HEK293T (cell line): Measurements from ENCODE around the gene HDHD5.

Experiments
- CTCF ChIA-PET: fragments of 350-600 bp; formaldehyde crosslinking; extraction: SDS; loops from one replicate; lab custom pipeline; 2021; ENCODE audit warnings: antibody characterized with exemption, inconsistent platforms; lab: Yijun Ruan, JAX
- POLR2A ChIA-PET: fragments of 350-600 bp; formaldehyde crosslinking; extraction: SDS; loops from one replicate; lab custom pipeline; 2020; ENCODE audit warnings: antibody characterized with exemption, inconsistent platforms; lab: Yijun Ruan, JAX
- DNase-seq: peaks from one replicate; pipeline ENCODE4 v3.0.0; 2012; ENCODE audit warnings: mixed read lengths; ENCODE audit errors: extremely low spot score
- ARNT ChIP-seq: fragments of 450-650 bp; IDR thresholded peaks from 2 replicates; pipeline ENCODE4 v1.6.1; 2017; ENCODE audit warnings: mild to moderate bottlenecking
- BHLHE40 ChIP-seq: fragments of 450-650 bp; IDR thresholded peaks from 2 replicates; pipeline ENCODE4 v1.6.1; 2016; ENCODE audit warnings: mild to moderate bottlenecking, moderate library complexity, borderline replicate concordance
- CTBP1 ChIP-seq: fragments of 450-650 bp; IDR thresholded peaks from 2 replicates; pipeline ENCODE4 v1.6.1; 2016; ENCODE audit warnings: borderline replicate concordance
- ELF4 ChIP-seq: fragments of 450-650 bp; IDR thresholded peaks from 2 replicates; pipeline ENCODE4 v1.6.1; 2017; ENCODE audit warnings: antibody characterized with exemption
- FOXA1 ChIP-seq: fragments of 450-650 bp; IDR thresholded peaks from 2 replicates; pipeline ENCODE4 v1.6.1; 2016; ENCODE audit warnings: mild to moderate bottlenecking
- FOXK2 ChIP-seq: fragments of 450-650 bp; IDR thresholded peaks from 2 replicates; pipeline ENCODE4 v1.6.1; 2016; ENCODE audit warnings: mild to moderate bottlenecking
- FOXM1 ChIP-seq: fragments of 450-650 bp; IDR thresholded peaks from 2 replicates; pipeline ENCODE4 v1.6.1; 2017; ENCODE audit warnings: mild to moderate bottlenecking, borderline replicate concordance
- HDGF ChIP-seq: fragments of 450-650 bp; IDR thresholded peaks from 2 replicates; pipeline ENCODE4 v1.6.1; 2017; ENCODE audit warnings: antibody characterized with exemption, borderline replicate concordance
- L3MBTL2 ChIP-seq: fragments of 450-650 bp; conservative IDR thresholded peaks from 2 replicates; pipeline ENCODE4 v1.6.1; 2016; ENCODE audit warnings: mild to moderate bottlenecking
- LEF1 ChIP-seq: fragments of 450-650 bp; IDR thresholded peaks from 2 replicates; pipeline ENCODE4 v1.6.1; 2017; ENCODE audit warnings: mild to moderate bottlenecking, borderline replicate concordance
- NFRKB ChIP-seq: fragments of 450-650 bp; IDR thresholded peaks from 2 replicates; pipeline ENCODE4 v1.6.1; 2016; ENCODE audit warnings: mild to moderate bottlenecking, moderate library complexity
- PKNOX1 ChIP-seq: fragments of 450-650 bp; IDR thresholded peaks from 2 replicates; pipeline ENCODE4 v1.6.1; 2016
- SP1 ChIP-seq: fragments of 450-650 bp; IDR thresholded peaks from 2 replicates; pipeline ENCODE4 v1.6.1; 2017
- SUZ12 ChIP-seq: fragments of 450-650 bp; IDR thresholded peaks from 2 replicates; pipeline ENCODE4 v1.6.1; 2016; ENCODE audit warnings: mild to moderate bottlenecking
- TARDBP ChIP-seq: fragments of 450-650 bp; IDR thresholded peaks from 2 replicates; pipeline ENCODE4 v1.6.1; 2016
- ZNF384 ChIP-seq: fragments of 450-650 bp; IDR thresholded peaks from 2 replicates; pipeline ENCODE4 v1.6.1; 2016

Gene HDHD5

GRCh38 chr22:17198170-17199002 is 39.3 kb upstream of the HDHD5 start:
- ChIA-PET CTCF (no interaction called here), POLR2A (no interaction called here)
- no peak for DNase-seq
- TF ChIP-seq BHLHE40 (no peak), HDGF (no peak), FOXA1 (no peak), ELF4 (no peak), FOXK2 (no peak), CTBP1 (no peak), LEF1 (no peak), TARDBP (no peak), ZNF384 (no peak), FOXM1 (no peak), PKNOX1 (no peak)

GRCh38 chr22:17194213-17194612 is 35.1 kb upstream of the HDHD5 start:
- ChIA-PET CTCF (interaction anchor here (0.6 to 1.2 kb wide), 3 partner anchors 9 to 365 kb away, joined by 3 to 5 read pairs (median 3); no protein-coding TSS in a partner anchor), POLR2A (no interaction called here)
- no peak for DNase-seq
- TF ChIP-seq ARNT (no peak), SUZ12 (no peak), SP1 (no peak), TARDBP (no peak), L3MBTL2 (no peak), LEF1 (no peak), NFRKB (no peak), CTBP1 (no peak)

- ChIA-PET POLR2A (interaction anchor here (2.2 kb wide), 1 partner anchor 20 kb away, joined by 9 read pairs; no protein-coding TSS in a partner anchor), CTCF (interaction anchor here (2.3 kb wide), 1 partner anchor 20 kb away, joined by 11 read pairs; no protein-coding TSS in a partner anchor)
- no peak for DNase-seq
- TF ChIP-seq FOXK2 (no peak), ELF4 (no peak), SUZ12 (no peak), LEF1 (no peak), ARNT (no peak), PKNOX1 (no peak), TARDBP (no peak), ZNF384 (no peak)
Measured at GRCh38 chr22:17192186-17192585, 33.1 kb upstream of the HDHD5 start.

GRCh38 chr22:17191163-17191784 is 32.2 kb upstream of the HDHD5 start:
- TF ChIP-seq HDGF (no peak), LEF1 (no peak), FOXM1 (no peak), ZNF384 (no peak), ARNT (no peak), L3MBTL2 (no peak), PKNOX1 (no peak), SP1 (no peak), NFRKB (no peak), FOXK2 (no peak), TARDBP (no peak)
- CTCF ChIA-PET, result interaction anchor here (0.5 to 2.3 kb wide), 2 partner anchors 19 to 29 kb away, joined by 3 to 11 read pairs; no protein-coding TSS in a partner anchor
- POLR2A ChIA-PET, result interaction anchor here (2.2 kb wide), 1 partner anchor 20 kb away, joined by 9 read pairs; no protein-coding TSS in a partner anchor
- DNase-seq, result no peak

GRCh38 chr22:17190702-17191101 is 31.6 kb upstream of the HDHD5 start:
- no peak for DNase-seq
- ChIA-PET POLR2A (interaction anchor here (2.2 kb wide), 1 partner anchor 19 kb away, joined by 9 read pairs; no protein-coding TSS in a partner anchor), CTCF (interaction anchor here (0.5 to 2.3 kb wide), 2 partner anchors 19 to 28 kb away, joined by 3 to 11 read pairs; no protein-coding TSS in a partner anchor)
- TF ChIP-seq HDGF, result no peak
- no peak for TF ChIP-seq FOXK2
- TF ChIP-seq TARDBP, result no peak
- no peak for TF ChIP-seq FOXM1
- no peak for TF ChIP-seq LEF1
- no peak for TF ChIP-seq L3MBTL2
- no peak for TF ChIP-seq PKNOX1
- no peak for TF ChIP-seq ZNF384
- TF ChIP-seq BHLHE40, result no peak
- TF ChIP-seq NFRKB, result no peak
- TF ChIP-seq SP1, result no peak
- TF ChIP-seq CTBP1, result no peak
- TF ChIP-seq ELF4, result no peak
- no peak for TF ChIP-seq FOXA1
